ENCODE data around the gene FBLN7.

FBLN7 gene

DNA sequence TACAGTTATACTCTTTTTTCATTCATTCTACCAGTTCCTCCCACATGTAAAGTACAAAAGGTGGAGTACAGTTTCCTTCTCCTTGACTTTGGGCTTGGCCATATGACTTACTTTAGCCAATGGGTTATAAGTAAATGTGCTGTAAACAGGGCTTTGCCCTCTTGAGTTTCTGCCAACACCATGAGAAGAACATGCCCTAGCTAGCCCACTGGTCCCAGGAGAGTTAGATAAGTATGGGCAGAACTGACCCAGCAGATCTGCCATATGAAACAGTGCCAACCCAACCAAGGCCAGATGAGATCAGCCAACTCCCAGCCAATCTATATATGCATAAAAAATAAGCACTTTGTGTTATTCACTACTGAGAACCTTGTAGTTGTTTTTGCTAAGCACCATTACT, 91.2 kb downstream of the FBLN7 start:
- DNase-seq (ENCODE audit: low spot score) (no peak), FAIRE-seq (no peak)

DNA sequence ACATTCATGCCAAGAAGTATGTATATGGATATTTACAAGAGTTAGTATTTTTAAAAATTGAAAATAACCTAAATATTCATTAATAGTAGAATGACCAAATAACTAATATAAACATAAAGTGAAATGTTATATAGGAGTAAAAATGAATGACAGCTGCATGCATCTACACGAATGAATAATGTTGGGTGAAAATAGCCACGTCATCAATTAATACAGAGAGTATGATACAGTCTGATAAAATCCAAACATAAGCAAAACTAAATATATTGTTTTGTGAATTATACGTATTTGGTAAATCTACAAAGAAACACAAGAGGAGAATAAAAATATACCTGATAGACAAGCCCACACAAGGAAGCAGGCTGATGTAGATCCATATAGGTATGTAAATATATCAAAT, 92.2 kb downstream of the FBLN7 start:
- DNase-seq (ENCODE audit: low spot score) (no peak), FAIRE-seq (peak; percentile 20)
